CD14-positive monocyte (primary cell): ENCODE data around the gene STAP2. TPM values are rescaled to one million over a fixed set of nuclear protein-coding genes. Genes with fewer than 3 reads are reported as not detected.

Source experiments
- DNase-seq, 3 donors: peaks; one replicate each; pipeline ENCODE4 v3.0.0-alpha.2; 2011 to 2022
- H2AFZ ChIP-seq: 2 replicates; pipeline ENCODE4 v1.6.0; 2012; ENCODE audit warnings: mild to moderate bottlenecking, low read depth, low read length, inconsistent platforms; ENCODE audit not compliant: insufficient read depth, poor library complexity, severe bottlenecking
- H3K27ac ChIP-seq, 2 donors: 1 replicate in 1 of 2; 2 replicates in 1 of 2; pipeline ENCODE4 v1.5.1; 2012 to 2013; ENCODE audit warnings: low read length in 2 of 2, control low read depth in 1 of 2, inconsistent platforms in 1 of 2, low read depth in 1 of 2, mild to moderate bottlenecking in 1 of 2
- H3K27me3 ChIP-seq, 2 donors: one replicate each; pipeline versions ENCODE4 v1.6.0 to v1.6.1; 2011 to 2013; ENCODE audit warnings: low read length in 2 of 2; ENCODE audit not compliant: control insufficient read depth in 2 of 2, insufficient read depth in 2 of 2
- H3K36me3 ChIP-seq, 2 donors: replicated peaks in 1 of 2; 1 replicate in 1 of 2; 2 replicates in 1 of 2; pipeline versions ENCODE4 v1.5.1 to v1.6.1; 2012 to 2013; ENCODE audit warnings: low read length in 2 of 2, control low read depth in 1 of 2, inconsistent platforms in 1 of 2, mild to moderate bottlenecking in 1 of 2; ENCODE audit not compliant: insufficient read depth in 2 of 2, control insufficient read depth in 1 of 2
- H3K4me1 ChIP-seq, 2 donors: 1 replicate in 1 of 2; 2 replicates in 1 of 2; pipeline versions ENCODE4 v1.5.1 to v1.6.1; 2012 to 2013; ENCODE audit warnings: low read length in 2 of 2, control low read depth in 1 of 2, inconsistent platforms in 1 of 2, mild to moderate bottlenecking in 1 of 2, moderate library complexity in 1 of 2; ENCODE audit not compliant: insufficient read depth in 2 of 2, control insufficient read depth in 1 of 2
- H3K4me2 ChIP-seq: replicated peaks from 2 replicates; pipeline ENCODE3; 2012; ENCODE audit warnings: low read length, moderate library complexity, mild to moderate bottlenecking; ENCODE audit not compliant: poor library complexity, severe bottlenecking; ENCODE audit errors: extremely low read depth
- H3K4me3 ChIP-seq, 3 experiments: fragments of 200-600 bp in 1 of 3; sonication (generic) in 1 of 3; replicated peaks in 1 of 3; 1 replicate in 2 of 3; 2 replicates in 1 of 3; pipeline ENCODE4 v1.5.1; 2011 to 2013; ENCODE audit warnings: low read length in 3 of 3, mild to moderate bottlenecking in 3 of 3, control low read depth in 2 of 3, low read depth in 2 of 3, inconsistent platforms in 1 of 3, moderate library complexity in 1 of 3
- H3K79me2 ChIP-seq: 2 replicates; pipeline ENCODE4 v1.6.0; 2012; ENCODE audit warnings: mild to moderate bottlenecking, control low read depth, inconsistent platforms, low read length, moderate library complexity; ENCODE audit not compliant: insufficient read depth
- H3K9ac ChIP-seq: 2 replicates; pipeline ENCODE4 v1.6.0; 2017; ENCODE audit warnings: low read length, mild to moderate bottlenecking; ENCODE audit not compliant: insufficient read depth, poor library complexity, severe bottlenecking
- H3K9me3 ChIP-seq, 2 donors: replicated peaks in 1 of 2; 1 replicate in 1 of 2; 2 replicates in 1 of 2; pipeline versions ENCODE4 v1.5.1 to v1.6.1; 2012 to 2013; ENCODE audit warnings: low read length in 2 of 2, control low read depth in 1 of 2; ENCODE audit not compliant: control insufficient read depth in 1 of 2, insufficient read depth in 1 of 2
- H4K20me1 ChIP-seq: 2 replicates; pipeline ENCODE4 v1.6.0; 2012; ENCODE audit warnings: mild to moderate bottlenecking, low read length, control low read depth, moderate library complexity; ENCODE audit not compliant: insufficient read depth
- H3K27ac Mint-ChIP-seq, 7 donors: one replicate each; pipeline ENCODE4 v1.8.0; 2020; ENCODE audit warnings: mild to moderate bottlenecking in 7 of 7, mixed read lengths in 7 of 7, moderate library complexity in 6 of 7, inconsistent platforms in 2 of 7
- H3K27me3 Mint-ChIP-seq, 3 donors: one replicate each; pipeline ENCODE4 v1.8.0; 2021 to 2022; ENCODE audit warnings: low read depth in 3 of 3, mild to moderate bottlenecking in 3 of 3, mixed read lengths in 3 of 3, moderate library complexity in 3 of 3, inconsistent platforms in 1 of 3
- H3K36me3 Mint-ChIP-seq, 2 donors: one replicate each; pipeline ENCODE4 v1.8.0; 2020; ENCODE audit warnings: mixed read lengths in 2 of 2, inconsistent platforms in 1 of 2, mild to moderate bottlenecking in 1 of 2
- H3K4me1 Mint-ChIP-seq: one replicate; pipeline ENCODE4 v1.8.0; 2020; ENCODE audit warnings: mild to moderate bottlenecking, mixed read lengths
- H3K4me3 Mint-ChIP-seq, 2 donors: one replicate each; pipeline ENCODE4 v1.8.0; 2020; ENCODE audit warnings: mild to moderate bottlenecking in 2 of 2, mixed read lengths in 2 of 2, moderate library complexity in 1 of 2
- H3K9me3 Mint-ChIP-seq, 7 donors: one replicate each; pipeline ENCODE4 v1.8.0; 2020 to 2022; ENCODE audit warnings: mixed read lengths in 7 of 7, mild to moderate bottlenecking in 6 of 7, moderate library complexity in 6 of 7, inconsistent platforms in 2 of 7
- WGBS: methylation state at CpG from one replicate; pipeline ENCODE4 v1.1.5; 2013; ENCODE audit warnings: missing lambda C conversion rate; ENCODE audit not compliant: insufficient coverage; 5-methylcytosine and 5-hydroxymethylcytosine counted together
- intact Hi-C, 2 donors: fragments of 100-400 bp; cut with micrococcal nuclease; formaldehyde crosslinking; loops; one replicate each; pipeline versions ENCODE4 v1.15.0 to v1.15.1; 2023
- polyA plus RNA-seq, 3 donors: library from polyadenylated mRNA; depleted of rRNA in 1 of 3; unstranded in 2 of 3; stranded (reverse) in 1 of 3; fragments of 300-500 nt in 2 of 3; fragments of >200 nt in 1 of 3; fragmentation: Illumina TruSeq in 2 of 3; gene quantifications; 1 replicate in 2 of 3; 2 replicates in 1 of 3; pipeline ENCODE4 v1.2.3, GENCODE V29; 2012 to 2021
- TF ChIP-seq, protein P1 (sequence below): fragments of 200-600 bp; IDR thresholded peaks from one replicate; pipeline ENCODE4 v1.8.0; 2022; ENCODE audit warnings: antibody characterized with exemption, mild to moderate bottlenecking

Gene STAP2
- polyA plus RNA-seq, 3 donors = 0.11 to 0.17 TPM; not detected in 1

DNA sequence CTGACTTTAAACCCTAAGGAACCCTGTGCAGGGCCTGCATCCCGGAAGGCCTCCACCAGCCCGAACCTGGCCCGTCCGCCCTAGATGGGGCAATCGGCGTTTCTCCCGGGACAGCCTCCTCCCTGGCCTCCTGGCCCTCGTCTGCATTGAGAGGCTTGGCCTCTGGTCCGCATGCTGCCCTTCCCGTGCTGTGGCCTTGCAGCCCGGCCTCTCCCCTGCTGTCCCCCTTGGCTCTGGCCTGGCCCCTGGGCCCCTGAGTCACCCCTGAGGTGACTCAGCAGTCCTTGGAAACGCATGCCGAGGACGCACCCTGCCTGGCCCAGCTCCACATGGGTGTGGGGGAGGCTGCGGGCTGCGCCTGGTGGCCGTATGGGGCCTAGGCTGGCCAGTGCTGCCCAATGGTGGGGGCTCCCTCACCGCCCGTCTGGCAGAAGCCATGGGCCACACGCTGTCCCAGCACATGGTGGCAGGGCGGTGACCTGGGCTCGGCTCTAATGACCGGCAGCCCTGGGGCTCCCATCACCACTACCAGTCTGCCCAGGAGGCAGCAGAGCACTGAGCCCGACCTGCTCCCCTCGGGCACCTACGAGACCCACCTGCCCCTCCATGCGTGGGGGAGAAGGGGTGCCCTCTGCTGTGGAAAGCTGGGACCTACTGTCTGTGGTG lies 36.0 kb upstream of the STAP2 start:
- no peaks in the 10 kb centered on the region for H3K9me3 ChIP-seq
- H3K4me2 ChIP-seq = peak overlapping the region; percentile 35
- Mint-ChIP-seq H3K9me3 (no peaks in the 10 kb centered on the region), H3K27me3 (no peaks in the 10 kb centered on the region), H3K36me3 (peaks cover 21 to 54% of the 10 kb centered on the region in 2 donors), H3K27ac (peak overlapping the region; percentile 70 to 94 (median 88)), H3K4me3 (peak overlapping the region in 1 of 2 donors; percentile 45), H3K4me1 (peaks cover 64% of the 10 kb centered on the region)
- intact Hi-C loops = loop anchor here in 1 of 2 donors (2.0 kb wide), 1 partner anchor 56 kb away; no protein-coding TSS in a partner anchor
- peak; percentile 74 to 86 (median 83) for DNase-seq
- H2AFZ ChIP-seq = no peak overlapping the region
- H3K27me3 ChIP-seq = no peaks in the 10 kb centered on the region
- TF ChIP-seq, protein P1, sequence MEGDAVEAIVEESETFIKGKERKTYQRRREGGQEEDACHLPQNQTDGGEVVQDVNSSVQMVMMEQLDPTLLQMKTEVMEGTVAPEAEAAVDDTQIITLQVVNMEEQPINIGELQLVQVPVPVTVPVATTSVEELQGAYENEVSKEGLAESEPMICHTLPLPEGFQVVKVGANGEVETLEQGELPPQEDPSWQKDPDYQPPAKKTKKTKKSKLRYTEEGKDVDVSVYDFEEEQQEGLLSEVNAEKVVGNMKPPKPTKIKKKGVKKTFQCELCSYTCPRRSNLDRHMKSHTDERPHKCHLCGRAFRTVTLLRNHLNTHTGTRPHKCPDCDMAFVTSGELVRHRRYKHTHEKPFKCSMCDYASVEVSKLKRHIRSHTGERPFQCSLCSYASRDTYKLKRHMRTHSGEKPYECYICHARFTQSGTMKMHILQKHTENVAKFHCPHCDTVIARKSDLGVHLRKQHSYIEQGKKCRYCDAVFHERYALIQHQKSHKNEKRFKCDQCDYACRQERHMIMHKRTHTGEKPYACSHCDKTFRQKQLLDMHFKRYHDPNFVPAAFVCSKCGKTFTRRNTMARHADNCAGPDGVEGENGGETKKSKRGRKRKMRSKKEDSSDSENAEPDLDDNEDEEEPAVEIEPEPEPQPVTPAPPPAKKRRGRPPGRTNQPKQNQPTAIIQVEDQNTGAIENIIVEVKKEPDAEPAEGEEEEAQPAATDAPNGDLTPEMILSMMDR = no peak
- peaks cover 99% of the 10 kb centered on the region for H3K79me2 ChIP-seq
- H3K27ac ChIP-seq = peak overlapping the region; percentile 76 to 84
- peak overlapping the region; percentile 63 for H3K9ac ChIP-seq
- H4K20me1 ChIP-seq = peaks cover 100% of the 10 kb centered on the region
- peaks cover 3 to 5% of the 10 kb centered on the region in 2 donors for H3K36me3 ChIP-seq
- 39% methylated on average over 22 of the region's 27 CpGs for WGBS
- peak overlapping the region in 1 of 3 experiments; percentile 2 for H3K4me3 ChIP-seq
- peaks cover 58 to 60% of the 10 kb centered on the region in 2 donors for H3K4me1 ChIP-seq

DNA sequence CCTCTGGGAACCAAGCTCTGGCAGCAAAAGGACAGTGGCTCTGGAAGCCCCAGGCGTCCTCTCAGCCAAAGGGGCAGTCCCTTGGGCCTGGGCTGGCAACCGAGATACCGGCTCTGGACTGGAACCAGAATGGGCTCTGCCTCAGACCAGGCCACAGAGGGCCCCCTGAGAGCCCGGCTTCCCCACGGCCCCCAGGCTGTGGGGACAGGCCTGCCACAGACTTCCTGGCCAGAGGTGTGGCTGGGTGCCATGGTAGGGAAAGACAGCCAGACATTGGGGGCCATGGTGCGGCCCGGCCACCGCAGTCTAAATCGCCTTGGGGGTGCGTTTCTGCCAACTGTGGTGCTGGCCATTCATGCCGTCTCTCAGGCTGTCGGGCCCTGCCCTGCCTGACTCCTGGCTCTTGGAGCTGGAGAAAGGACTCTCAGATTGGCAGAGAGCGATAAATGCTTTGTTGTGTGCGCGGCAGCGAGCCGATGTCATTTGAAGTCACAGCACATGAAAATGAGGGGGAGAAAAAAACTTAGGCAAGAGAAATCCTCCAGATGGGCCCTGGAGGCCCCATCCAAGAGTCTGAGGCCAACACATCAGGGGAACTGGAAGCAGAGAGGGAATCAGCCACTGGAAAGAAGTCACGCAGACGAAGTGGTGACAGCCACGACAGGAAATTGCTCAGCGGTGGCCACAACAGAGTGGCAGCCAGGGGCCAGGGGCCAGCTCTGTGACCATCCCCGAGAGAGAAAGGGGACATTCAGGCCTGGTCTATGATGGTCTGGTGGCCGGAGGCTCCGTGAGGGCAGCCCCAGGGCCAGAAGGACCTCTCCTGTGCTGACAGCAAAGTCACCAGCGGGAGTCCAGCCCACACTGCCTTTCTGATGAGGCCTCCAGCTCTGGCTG lies 35.2 kb upstream of the STAP2 start:
- peak overlapping the region; percentile 70 to 94 (median 88) for H3K27ac Mint-ChIP-seq
- H3K36me3 ChIP-seq = peaks cover 3 to 5% of the 10 kb centered on the region in 2 donors
- intact Hi-C loops = loop anchor here in 1 of 2 donors (2.0 kb wide), 1 partner anchor 57 kb away; no protein-coding TSS in a partner anchor
- no peak overlapping the region for H2AFZ ChIP-seq
- H3K27me3 ChIP-seq = no peaks in the 10 kb centered on the region
- DNase-seq = peak; percentile 70 to 82 (median 75)
- peak overlapping the region; percentile 35 for H3K4me2 ChIP-seq
- peak overlapping the region; percentile 63 for H3K9ac ChIP-seq
- H3K4me3 Mint-ChIP-seq = peak overlapping the region in 1 of 2 donors; percentile 45
- WGBS = 53% methylated on average over 22 of the region's 25 CpGs
- TF ChIP-seq, protein P1 = no peak
- peaks cover 98% of the 10 kb centered on the region for H3K79me2 ChIP-seq
- H4K20me1 ChIP-seq = peaks cover 100% of the 10 kb centered on the region
- no peaks in the 10 kb centered on the region for H3K9me3 Mint-ChIP-seq
- H3K4me1 ChIP-seq = peaks cover 63 to 68% of the 10 kb centered on the region in 2 donors
- H3K27me3 Mint-ChIP-seq = no peaks in the 10 kb centered on the region
- H3K4me3 ChIP-seq = peak overlapping the region in 1 of 3 experiments; percentile 2
- H3K27ac ChIP-seq = peak overlapping the region; percentile 76 to 84
- H3K36me3 Mint-ChIP-seq = peaks cover 19 to 47% of the 10 kb centered on the region in 2 donors
- H3K9me3 ChIP-seq = no peaks in the 10 kb centered on the region
- H3K4me1 Mint-ChIP-seq = peaks cover 67% of the 10 kb centered on the region
